ENCODE results near the gene DNAJB12. TPM values are rescaled to one million over a fixed set of nuclear protein-coding genes. Genes with fewer than 3 reads are reported as not detected.
A peak's percentile ranks its signal among the peaks of the same experiment; 100 is the strongest.
"Not testable (repeated sequence)": the region's sequence is repeated elsewhere in the genome, so short reads cannot be mapped to it uniquely, and the experiment has no call there.

Gene DNAJB12
- total RNA-seq, 2 experiments from 2014 or later, result 19.7 to 21.9 TPM

GRCh38 chr10:72353965-72354355 is 759 bp downstream of the DNAJB12 start:
- Mint-ChIP-seq H3K9me3 (ENCODE audit: low read depth) (no peaks in the 10 kb centered on the region), H3K4me1 (peaks cover 35% of the 10 kb centered on the region), H3K4me3 (peak overlapping the region; percentile 82), H3K36me3 (ENCODE audit: low read depth) (peaks cover 14% of the 10 kb centered on the region), H3K27me3 (no peaks in the 10 kb centered on the region), H3K27ac (peak overlapping the region; percentile 98)
- intact Hi-C loops (cut with DNase I, micrococcal nuclease), result loop anchor here in 1 of 2 experiments (1.0 to 10.0 kb wide), 7 partner anchors 34 to 1391 kb away; partner anchors contain the start of genes ECD, FAM149B1, MCU and MICU1
- DNase-seq, result peak; percentile 25
- ATAC-seq, result no peak
- ChIA-PET CTCF (interaction anchor here (1.2 to 1.5 kb wide), 2 partner anchors 14 to 137 kb away, joined by 3 to 7 read pairs; no protein-coding TSS in a partner anchor), POLR2A (interaction anchor here (0.7 kb wide), 1 partner anchor 118 kb away, joined by 4 read pairs; no protein-coding TSS in a partner anchor)

GRCh38 chr10:72353028-72353964 is 1.4 kb downstream of the DNAJB12 start:
- H3K9me3 Mint-ChIP-seq (ENCODE audit: low read depth), result no peaks in the 10 kb centered on the region
- ChIA-PET POLR2A (interaction anchor here (0.6 to 0.7 kb wide), 2 partner anchors 13 to 119 kb away, joined by 4 read pairs; no protein-coding TSS in a partner anchor), CTCF (interaction anchor here (0.7 to 1.4 kb wide), 5 partner anchors 13 to 305 kb away, joined by 3 to 7 read pairs (median 4); no protein-coding TSS in a partner anchor)
- ATAC-seq, result no peak
- H3K36me3 Mint-ChIP-seq (ENCODE audit: low read depth), result peaks cover 19% of the 10 kb centered on the region
- peak overlapping the region; percentile 98 for H3K27ac Mint-ChIP-seq
- intact Hi-C loops (cut with DNase I, micrococcal nuclease), result loop anchor here in 1 of 2 experiments (10.0 kb wide), 1 partner anchor 1392 kb away; the partner anchor contains the start of gene SEC24C
- no peaks in the 10 kb centered on the region for H3K27me3 Mint-ChIP-seq
- peak overlapping the region; percentile 82 for H3K4me3 Mint-ChIP-seq
- no peak for DNase-seq
- H3K4me1 Mint-ChIP-seq, result peaks cover 35% of the 10 kb centered on the region

GRCh38 chr10:72351479-72351878 is 3.2 kb downstream of the DNAJB12 start:
- Mint-ChIP-seq H3K9me3 (ENCODE audit: low read depth) (no peaks in the 10 kb centered on the region), H3K4me1 (peaks cover 35% of the 10 kb centered on the region), H3K27ac (no peak overlapping the region), H3K27me3 (no peaks in the 10 kb centered on the region), H3K36me3 (ENCODE audit: low read depth) (peaks cover 19% of the 10 kb centered on the region), H3K4me3 (no peak overlapping the region)
- POLR2A ChIA-PET, result interaction anchor here (0.6 to 1.1 kb wide), 4 partner anchors 10 to 298 kb away, joined by 3 to 5 read pairs (median 3); no protein-coding TSS in a partner anchor
- ATAC-seq (no peak), DNase-seq (no peak)
- intact Hi-C loops (cut with DNase I, micrococcal nuclease), result loop anchor here in 1 of 2 experiments (10.0 kb wide), 1 partner anchor 1393 kb away; the partner anchor contains the start of gene SEC24C
- CTCF ChIA-PET, result interaction anchor here (0.5 to 1.4 kb wide), 6 partner anchors 10 to 966 kb away, joined by 3 to 4 read pairs (median 4); no protein-coding TSS in a partner anchor

GRCh38 chr10:72349438-72349837 is 5.3 kb downstream of the DNAJB12 start:
- intact Hi-C loops (cut with DNase I, micrococcal nuclease), result no loop called here
- no peak overlapping the region for H3K4me3 Mint-ChIP-seq
- no peak overlapping the region for H3K27ac Mint-ChIP-seq
- ChIA-PET CTCF (interaction anchor here (0.6 to 2.4 kb wide), 5 partner anchors 8 to 394 kb away, joined by 3 to 15 read pairs (median 4); no protein-coding TSS in a partner anchor), POLR2A (interaction anchor here (0.6 to 0.8 kb wide), 2 partner anchors 22 to 145 kb away, joined by 3 to 6 read pairs; no protein-coding TSS in a partner anchor)
- no peaks in the 10 kb centered on the region for H3K9me3 Mint-ChIP-seq (ENCODE audit: low read depth)
- peaks cover 35% of the 10 kb centered on the region for H3K4me1 Mint-ChIP-seq
- no peak for ATAC-seq
- peaks cover 19% of the 10 kb centered on the region for H3K36me3 Mint-ChIP-seq (ENCODE audit: low read depth)
- no peaks in the 10 kb centered on the region for H3K27me3 Mint-ChIP-seq
- no peak for DNase-seq

- intact Hi-C loops (cut with DNase I, micrococcal nuclease), result no loop called here
- ChIA-PET CTCF (interaction anchor here (2.4 kb wide), 1 partner anchor 9 kb away, joined by 15 read pairs; no protein-coding TSS in a partner anchor), POLR2A (no interaction called here)
- peaks cover 20% of the 10 kb centered on the region for H3K36me3 Mint-ChIP-seq (ENCODE audit: low read depth)
- no peak overlapping the region for H3K27ac Mint-ChIP-seq
- H3K9me3 Mint-ChIP-seq (ENCODE audit: low read depth), result no peaks in the 10 kb centered on the region
- DNase-seq (no peak), ATAC-seq (no peak)
- H3K27me3 Mint-ChIP-seq, result no peaks in the 10 kb centered on the region
- no peak overlapping the region for H3K4me3 Mint-ChIP-seq
- peaks cover 28% of the 10 kb centered on the region for H3K4me1 Mint-ChIP-seq
Observed at GRCh38 chr10:72348282-72348681, 6.4 kb downstream of the DNAJB12 start.

- intact Hi-C loops (cut with DNase I, micrococcal nuclease); DNase-seq; H3K27ac Mint-ChIP-seq; ATAC-seq; CTCF ChIA-PET; H3K4me3 Mint-ChIP-seq; POLR2A ChIA-PET; H3K9me3 Mint-ChIP-seq (ENCODE audit: low read depth); H3K4me1 Mint-ChIP-seq; H3K27me3 Mint-ChIP-seq: not testable (repeated sequence)
- peaks cover 17% of the 10 kb centered on the region for H3K36me3 Mint-ChIP-seq (ENCODE audit: low read depth)
Observed at GRCh38 chr10:72346117-72346516, 8.6 kb downstream of the DNAJB12 start.

GRCh38 chr10:72344932-72345331 is 9.8 kb downstream of the DNAJB12 start:
- DNase-seq, result peak; percentile 51
- peaks cover 16% of the 10 kb centered on the region for H3K4me1 Mint-ChIP-seq

GRCh38 chr10:72342911-72343310 is 11.8 kb downstream of the DNAJB12 start:
- Mint-ChIP-seq H3K4me3 (no peak overlapping the region), H3K36me3 (ENCODE audit: low read depth) (peaks cover 18% of the 10 kb centered on the region), H3K27me3 (no peaks in the 10 kb centered on the region), H3K4me1 (peaks cover 18% of the 10 kb centered on the region), H3K9me3 (ENCODE audit: low read depth) (no peaks in the 10 kb centered on the region), H3K27ac (peak overlapping the region; percentile 19)
- intact Hi-C loops (cut with DNase I, micrococcal nuclease), result loop anchor here in 1 of 2 experiments (5.0 kb wide), 1 partner anchor 386 kb away; no protein-coding TSS in a partner anchor
- ChIA-PET POLR2A (interaction anchor here (0.6 kb wide), 1 partner anchor 11 kb away, joined by 3 read pairs; no protein-coding TSS in a partner anchor), CTCF (interaction anchor here (0.7 to 1.9 kb wide), 7 partner anchors 68 to 754 kb away, joined by 3 to 9 read pairs (median 4); no protein-coding TSS in a partner anchor)
- ATAC-seq (no peak), DNase-seq (no peak)

More at GRCh38 chr10:72344932-72345331, 9.8 kb downstream of the DNAJB12 start:
- no peaks in the 10 kb centered on the region for H3K27me3 Mint-ChIP-seq
- H3K27ac Mint-ChIP-seq, result peak overlapping the region; percentile 37
- CTCF ChIA-PET, result interaction anchor here (0.6 to 1.3 kb wide), 5 partner anchors 18 to 553 kb away, joined by 3 to 4 read pairs (median 3); no protein-coding TSS in a partner anchor
- POLR2A ChIA-PET, result interaction anchor here (0.7 to 0.9 kb wide), 2 partner anchors 15 to 171 kb away, joined by 3 to 4 read pairs; no protein-coding TSS in a partner anchor
- intact Hi-C loops (cut with DNase I, micrococcal nuclease), result loop anchor here in 1 of 2 experiments (5.0 kb wide), 1 partner anchor 388 kb away; no protein-coding TSS in a partner anchor
- no peaks in the 10 kb centered on the region for H3K9me3 Mint-ChIP-seq (ENCODE audit: low read depth)
- peak; percentile 41 for ATAC-seq
- peaks cover 20% of the 10 kb centered on the region for H3K36me3 Mint-ChIP-seq (ENCODE audit: low read depth)
- H3K4me3 Mint-ChIP-seq, result no peak overlapping the region

GRCh38 chr10:72340510-72341261 is 14.0 kb downstream of the DNAJB12 start:
- Mint-ChIP-seq H3K4me3 (no peak overlapping the region), H3K27me3 (no peaks in the 10 kb centered on the region), H3K9me3 (ENCODE audit: low read depth) (no peaks in the 10 kb centered on the region), H3K4me1 (peaks cover 35% of the 10 kb centered on the region), H3K36me3 (ENCODE audit: low read depth) (peaks cover 31% of the 10 kb centered on the region), H3K27ac (peak overlapping the region; percentile 47)
- CTCF ChIA-PET, result interaction anchor here (0.7 to 5.5 kb wide), 22 partner anchors 9 to 365 kb away, joined by 3 to 34 read pairs (median 4); no protein-coding TSS in a partner anchor
- peak; percentile 91 for DNase-seq
- peak; percentile 57 for ATAC-seq
- POLR2A ChIA-PET, result interaction anchor here (0.6 kb wide), 3 partner anchors 10 to 57 kb away, joined by 3 to 4 read pairs (median 4); no protein-coding TSS in a partner anchor
- intact Hi-C loops (cut with DNase I, micrococcal nuclease), result loop anchor here (1.0 to 5.0 kb wide), 5 partner anchors 214 to 444 kb away; partner anchors contain the start of gene SPOCK2 (in 1 of the 2)

GRCh38 chr10:72338180-72338579 is 16.5 kb downstream of the DNAJB12 start:
- Mint-ChIP-seq H3K36me3 (ENCODE audit: low read depth) (peaks cover 38% of the 10 kb centered on the region), H3K27ac (no peak overlapping the region), H3K4me1 (peaks cover 54% of the 10 kb centered on the region), H3K9me3 (ENCODE audit: low read depth) (no peaks in the 10 kb centered on the region), H3K27me3 (no peaks in the 10 kb centered on the region), H3K4me3 (no peak overlapping the region)
- ChIA-PET CTCF (interaction anchor here (0.6 to 5.5 kb wide), 28 partner anchors 11 to 464 kb away, joined by 3 to 34 read pairs (median 6); partner anchors contain the start of genes ANAPC16, ASCC1 and DDIT4), POLR2A (interaction anchor here (0.6 to 1.6 kb wide), 2 partner anchors 18 to 46 kb away, joined by 3 to 6 read pairs; no protein-coding TSS in a partner anchor)
- no peak for DNase-seq
- no peak for ATAC-seq
- intact Hi-C loops (cut with DNase I, micrococcal nuclease), result loop anchor here (5.0 kb wide), 2 partner anchors 441 to 1021 kb away; partner anchors contain the start of gene SLC29A3 (in 1 of the 2)
